ENCODE data around the gene SLC25A15.
A peak's percentile ranks its signal among the peaks of the same experiment; 100 is the strongest.

The SLC25A15 gene

DNA sequence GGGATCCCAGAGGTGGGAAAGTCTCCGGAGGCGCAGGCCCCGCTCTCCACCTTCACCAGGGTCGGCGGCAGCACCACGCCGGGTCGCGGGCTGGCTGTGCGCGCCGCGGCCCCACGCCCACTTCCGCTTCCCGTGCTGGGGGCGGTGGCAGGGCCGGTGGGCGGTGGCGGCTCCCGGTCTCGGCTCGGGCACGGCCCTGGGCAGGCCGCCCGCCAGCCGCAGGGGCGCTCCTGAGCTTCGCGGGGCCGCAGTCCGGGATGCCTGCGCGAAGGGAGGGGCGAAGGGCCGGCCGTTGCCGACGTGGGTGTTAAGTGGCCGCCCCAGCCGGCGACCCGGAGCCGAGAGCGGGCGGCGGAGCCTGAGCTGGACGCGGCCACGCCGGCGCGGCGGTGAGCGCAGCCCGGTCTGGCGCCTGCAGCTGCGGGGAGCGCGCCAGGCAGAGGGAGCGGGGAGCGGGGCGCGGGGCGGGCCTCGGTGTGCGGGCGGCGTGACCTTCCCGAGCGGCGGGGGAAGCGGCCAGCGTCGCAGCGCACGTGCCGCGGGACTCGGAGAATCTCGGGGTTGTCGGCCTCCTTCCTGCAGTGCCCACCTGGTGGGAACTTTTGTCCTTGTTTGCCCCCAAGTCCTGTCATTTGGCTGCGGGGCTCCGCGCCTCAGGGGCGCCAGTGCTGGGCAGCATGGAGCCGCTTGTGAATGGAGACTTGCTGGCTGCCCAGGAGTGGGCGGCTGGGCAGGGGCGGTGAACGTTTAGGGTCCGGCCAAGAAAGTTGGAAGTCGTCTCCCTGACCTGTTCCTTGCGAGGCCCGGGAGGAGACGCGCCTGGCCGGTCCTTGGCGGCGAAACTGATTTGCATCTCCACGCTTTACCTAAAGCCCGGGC is at the start of gene SLC25A15:
Gene SLC25A15 (plus strand): TSS at position 337 of the 879 bp plus-strand sequence. CDS start 3,616 bp downstream, outside the sequence.
- H3K27me3 Mint-ChIP-seq, result no peaks in the 10 kb centered on the region
- peaks cover 16% of the 10 kb centered on the region for H3K4me1 Mint-ChIP-seq
- ATAC-seq, result peak; percentile 96
- H3K27ac Mint-ChIP-seq, result peak within 1 kb of the TSS; percentile 40
- H3K9me3 Mint-ChIP-seq, result no peaks in the 10 kb centered on the region
- H3K36me3 Mint-ChIP-seq, result no peaks in the 10 kb centered on the region
- H3K4me3 Mint-ChIP-seq, result peak within 1 kb of the TSS; percentile 77

DNA sequence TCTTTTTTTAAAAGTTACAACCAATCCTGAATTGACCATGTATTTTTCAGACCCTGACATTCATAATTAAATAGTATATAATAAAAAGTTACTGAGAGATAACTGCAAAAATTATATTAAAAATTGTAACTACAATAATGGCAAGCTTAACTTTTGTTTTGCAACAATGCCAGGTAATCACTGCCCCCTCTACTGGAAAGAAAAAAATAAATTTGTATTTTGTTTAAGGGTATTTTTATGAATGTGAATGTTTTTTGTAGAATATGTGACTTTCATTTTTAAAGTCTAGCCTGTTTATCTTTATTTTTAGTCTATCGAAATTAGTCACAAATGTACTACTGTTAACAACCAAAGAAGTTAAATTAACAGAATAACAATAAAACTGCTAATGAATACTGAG is 40.1 kb upstream of the SLC25A15 start:
- no peak overlapping the region for H3K4me3 Mint-ChIP-seq
- H3K27me3 Mint-ChIP-seq, result no peaks in the 10 kb centered on the region
- H3K36me3 Mint-ChIP-seq, result peaks cover 39% of the 10 kb centered on the region
- no peak for ATAC-seq
- no peaks in the 10 kb centered on the region for H3K4me1 Mint-ChIP-seq
- no peaks in the 10 kb centered on the region for H3K9me3 Mint-ChIP-seq
- no peak overlapping the region for H3K27ac Mint-ChIP-seq

- Mint-ChIP-seq H3K4me1 (peaks cover 7% of the 10 kb centered on the region), H3K27me3 (no peaks in the 10 kb centered on the region), H3K9me3 (no peaks in the 10 kb centered on the region), H3K36me3 (peaks cover 39% of the 10 kb centered on the region), H3K4me3 (no peak overlapping the region), H3K27ac (no peak overlapping the region)
- ATAC-seq, result no peak
These were observed 34.2 kb upstream of the SLC25A15 start for GRCh38 chr13:40755082-40755700.

DNA sequence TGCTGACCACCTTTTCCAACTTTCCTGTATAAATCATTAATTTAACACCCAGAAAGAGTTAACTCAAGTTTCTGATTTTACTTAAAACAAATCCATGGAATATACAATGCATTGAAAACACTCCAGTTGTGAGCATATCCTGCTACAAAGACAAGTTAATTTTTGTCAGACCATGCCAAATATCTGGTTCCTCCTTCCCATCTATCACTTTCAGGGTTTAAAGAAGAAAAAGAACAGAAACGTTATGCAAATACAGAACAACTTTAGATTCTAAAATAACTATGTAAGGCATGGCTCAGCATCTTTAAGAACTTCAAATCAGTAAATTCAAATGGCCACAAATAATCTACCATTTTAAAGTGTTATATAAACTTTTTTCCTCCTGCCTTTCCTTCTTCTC is 33.4 kb upstream of the SLC25A15 start:
- Mint-ChIP-seq H3K27me3 (no peaks in the 10 kb centered on the region), H3K36me3 (peaks cover 42% of the 10 kb centered on the region), H3K4me1 (peaks cover 7% of the 10 kb centered on the region), H3K27ac (no peak overlapping the region), H3K9me3 (no peaks in the 10 kb centered on the region), H3K4me3 (no peak overlapping the region)
- no peak for ATAC-seq

DNA sequence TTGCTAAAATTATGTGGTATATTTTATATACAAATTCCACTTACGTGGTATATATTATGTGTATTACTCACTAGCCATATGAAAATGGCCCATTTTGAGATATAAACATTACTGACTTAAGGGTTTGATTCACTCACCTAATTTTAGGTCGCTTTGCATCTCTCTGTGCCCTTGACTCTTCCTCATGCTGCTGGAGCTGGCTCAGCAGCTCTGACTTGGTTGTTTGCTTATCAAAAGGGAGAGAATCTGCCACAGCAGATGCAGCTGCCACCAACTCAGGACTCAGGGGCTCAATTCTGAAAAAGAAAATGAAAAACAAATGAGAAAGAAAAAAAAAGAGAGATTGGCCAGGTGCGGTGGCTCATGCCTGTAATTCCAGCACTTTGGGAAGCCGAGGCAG is 30.6 kb upstream of the SLC25A15 start:
- H3K9me3 Mint-ChIP-seq, result no peaks in the 10 kb centered on the region
- no peak overlapping the region for H3K4me3 Mint-ChIP-seq
- no peaks in the 10 kb centered on the region for H3K27me3 Mint-ChIP-seq
- H3K36me3 Mint-ChIP-seq, result peaks cover 40% of the 10 kb centered on the region
- peaks cover 24% of the 10 kb centered on the region for H3K4me1 Mint-ChIP-seq
- no peak for ATAC-seq
- H3K27ac Mint-ChIP-seq, result no peak overlapping the region

- Mint-ChIP-seq H3K27ac (no peak overlapping the region), H3K4me3 (no peak overlapping the region), H3K4me1 (peaks cover 24% of the 10 kb centered on the region), H3K36me3 (peaks cover 33% of the 10 kb centered on the region), H3K9me3 (no peaks in the 10 kb centered on the region), H3K27me3 (no peaks in the 10 kb centered on the region)
- ATAC-seq, result no peak
These were observed 26.6 kb upstream of the SLC25A15 start for GRCh38 chr13:40762849-40763248.

DNA sequence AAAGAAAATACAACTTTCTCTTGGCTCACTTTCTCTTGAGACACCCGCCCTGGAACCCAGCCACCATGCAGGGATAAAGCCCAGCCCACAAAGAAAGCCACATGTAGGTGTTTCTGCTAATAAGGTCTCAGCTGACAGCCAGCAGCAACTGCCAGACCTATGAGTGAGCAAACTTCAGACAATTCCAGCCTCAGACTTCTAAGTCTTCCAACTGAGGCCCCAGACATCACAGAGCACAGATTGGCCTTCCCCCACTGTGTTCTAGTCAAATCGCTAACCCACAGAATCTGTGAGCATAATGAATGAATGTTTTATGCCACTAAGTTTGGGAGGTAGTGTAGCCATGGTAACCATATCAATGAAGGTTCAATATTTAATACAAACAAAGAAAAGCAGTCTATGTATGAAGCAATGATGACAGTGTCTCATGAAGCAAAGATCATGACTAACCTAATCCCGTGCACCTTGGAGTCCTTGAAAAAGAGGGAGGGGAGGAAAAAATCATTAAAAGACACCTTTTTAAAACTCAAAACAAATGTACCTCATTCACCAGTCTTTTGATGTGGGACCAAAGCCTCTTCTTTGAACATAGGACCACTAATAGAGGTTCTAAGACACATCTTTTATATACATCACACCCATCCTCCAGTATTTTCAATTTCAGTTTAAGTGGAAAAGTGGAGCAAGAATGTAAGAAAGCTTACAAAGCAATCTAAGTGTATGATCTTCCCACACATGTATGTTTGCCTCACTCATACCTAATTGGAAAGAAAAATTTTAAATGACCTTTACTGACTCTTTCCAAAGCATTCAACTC is 24.6 kb upstream of the SLC25A15 start:
- Mint-ChIP-seq H3K9me3 (no peaks in the 10 kb centered on the region), H3K4me1 (peaks cover 28% of the 10 kb centered on the region), H3K27me3 (no peaks in the 10 kb centered on the region), H3K4me3 (no peak overlapping the region), H3K36me3 (peaks cover 17% of the 10 kb centered on the region), H3K27ac (no peak overlapping the region)
- no peak for ATAC-seq

DNA sequence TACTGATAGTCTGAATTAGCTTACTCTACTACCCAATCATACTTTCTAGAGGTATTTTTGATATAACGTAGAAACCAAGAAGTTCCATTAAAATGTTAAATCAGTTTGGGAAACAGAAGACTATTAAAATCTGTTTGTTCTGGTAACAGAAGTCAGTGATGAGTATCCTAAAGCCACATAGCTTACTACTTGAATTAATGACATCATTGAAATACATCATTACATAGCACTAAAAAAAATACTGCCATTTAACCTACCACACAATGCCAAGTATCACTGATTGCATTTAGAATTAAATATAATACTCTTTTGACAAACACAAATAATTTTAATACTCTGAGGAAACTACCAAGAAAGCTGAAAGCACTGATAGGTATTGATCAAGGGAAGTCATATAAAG is 23.8 kb upstream of the SLC25A15 start:
- Mint-ChIP-seq H3K9me3 (no peaks in the 10 kb centered on the region), H3K4me3 (no peak overlapping the region), H3K4me1 (peaks cover 36% of the 10 kb centered on the region), H3K27me3 (no peaks in the 10 kb centered on the region), H3K27ac (no peak overlapping the region), H3K36me3 (peaks cover 14% of the 10 kb centered on the region)
- ATAC-seq, result no peak

- no peaks in the 10 kb centered on the region for H3K9me3 Mint-ChIP-seq
These were observed 19.4 kb upstream of the SLC25A15 start for GRCh38 chr13:40769970-40770369.

DNA sequence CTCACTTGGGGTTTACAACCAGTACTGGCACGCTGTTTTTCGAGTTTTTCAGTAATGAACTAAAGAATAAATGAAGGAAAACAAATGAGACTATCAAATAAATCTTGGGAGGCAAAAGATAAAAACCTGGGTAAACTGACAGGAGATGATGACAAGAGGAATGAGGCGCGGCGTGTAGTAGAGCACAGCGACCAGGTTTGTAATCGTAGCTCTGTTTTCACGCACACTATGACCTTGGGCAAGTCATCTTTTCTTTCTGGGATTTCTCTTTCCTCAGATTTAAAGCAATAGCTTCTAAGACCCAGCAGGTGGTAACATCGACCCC is 18.8 kb upstream of the SLC25A15 start:
- H3K9me3 Mint-ChIP-seq, result no peaks in the 10 kb centered on the region
- H3K4me3 Mint-ChIP-seq, result peak overlapping the region; percentile 94

More at GRCh38 chr13:40769970-40770369, 19.4 kb upstream of the SLC25A15 start:
- Mint-ChIP-seq H3K27me3 (no peaks in the 10 kb centered on the region), H3K4me1 (peaks cover 13% of the 10 kb centered on the region), H3K27ac (peak overlapping the region; percentile 90), H3K4me3 (peak overlapping the region; percentile 94), H3K36me3 (no peaks in the 10 kb centered on the region)
- ATAC-seq, result no peak

GRCh38 chr13:40770934-40771618 is 18.3 kb upstream of the SLC25A15 start, which contains the start of gene MRPS31:
Gene MRPS31, minus strand, starts transcription at chr13:40771190. Its CDS starts 54 bp downstream, at chr13:40771136.
- no peaks in the 10 kb centered on the region for H3K27me3 Mint-ChIP-seq
- no peaks in the 10 kb centered on the region for H3K36me3 Mint-ChIP-seq
- H3K9me3 Mint-ChIP-seq, result no peaks in the 10 kb centered on the region
- H3K4me1 Mint-ChIP-seq, result peaks cover 14% of the 10 kb centered on the region
- ATAC-seq, result peak; percentile 100
- peak within 1 kb of the TSS; percentile 90 for H3K27ac Mint-ChIP-seq
- peak within 1 kb of the TSS; percentile 94 for H3K4me3 Mint-ChIP-seq

More for the DNA sequence above, 18.8 kb upstream of the SLC25A15 start:
- Mint-ChIP-seq H3K27ac (peak overlapping the region; percentile 90), H3K27me3 (no peaks in the 10 kb centered on the region), H3K36me3 (no peaks in the 10 kb centered on the region), H3K4me1 (peaks cover 13% of the 10 kb centered on the region)
- no peak for ATAC-seq

GRCh38 chr13:40772765-40773473 is 16.5 kb upstream of the SLC25A15 start:
- no peak overlapping the region for H3K27ac Mint-ChIP-seq

DNA sequence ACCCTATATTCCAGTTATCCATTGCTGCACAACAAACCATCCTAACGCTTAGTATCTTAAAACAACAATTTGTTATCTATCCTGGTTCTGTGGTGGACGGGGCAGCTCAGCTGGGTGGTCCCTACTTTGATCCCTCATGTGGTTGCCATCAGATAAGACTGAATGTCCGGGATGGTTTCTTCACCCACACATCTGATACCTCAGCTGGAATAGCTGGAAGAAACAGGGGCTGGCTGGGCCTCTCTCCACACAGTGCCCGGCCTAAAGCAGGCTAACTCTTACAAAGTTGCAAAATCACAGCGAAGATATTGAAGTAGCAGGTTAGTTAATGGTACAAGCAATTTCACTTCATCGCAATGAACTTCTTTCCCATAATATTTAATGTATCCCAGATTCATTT is 14.7 kb upstream of the SLC25A15 start:
- Mint-ChIP-seq H3K4me1 (peaks cover 30% of the 10 kb centered on the region), H3K36me3 (no peaks in the 10 kb centered on the region), H3K27ac (no peak overlapping the region), H3K9me3 (no peaks in the 10 kb centered on the region), H3K4me3 (no peak overlapping the region), H3K27me3 (no peaks in the 10 kb centered on the region)
- no peak for ATAC-seq

More at GRCh38 chr13:40772765-40773473, 16.5 kb upstream of the SLC25A15 start:
- H3K27me3 Mint-ChIP-seq, result no peaks in the 10 kb centered on the region
- peaks cover 32% of the 10 kb centered on the region for H3K4me1 Mint-ChIP-seq
- no peak for ATAC-seq
- H3K4me3 Mint-ChIP-seq, result no peak overlapping the region
- no peaks in the 10 kb centered on the region for H3K36me3 Mint-ChIP-seq
- no peaks in the 10 kb centered on the region for H3K9me3 Mint-ChIP-seq

GRCh38 chr13:40776232-40776631 is 13.2 kb upstream of the SLC25A15 start:
- H3K27ac Mint-ChIP-seq, result peak overlapping the region; percentile 78
- no peaks in the 10 kb centered on the region for H3K36me3 Mint-ChIP-seq
- no peaks in the 10 kb centered on the region for H3K9me3 Mint-ChIP-seq
- no peak overlapping the region for H3K4me3 Mint-ChIP-seq
- no peaks in the 10 kb centered on the region for H3K27me3 Mint-ChIP-seq
- no peak for ATAC-seq
- H3K4me1 Mint-ChIP-seq, result peaks cover 21% of the 10 kb centered on the region
